Calu3 (cell line): ENCODE measurements around the gene GBP4. TPM values are rescaled to one million over a fixed set of nuclear protein-coding genes. Genes with fewer than 3 reads are reported as not detected.

ENCODE experiments used
- BruUV-seq: library from RNA; stranded (reverse); fragments of 400-500 nt; replicated peaks from 2 replicates; lab custom pipeline; 2021; lab: Mats Ljungman, UMichigan
- CTCF ChIA-PET: fragments of 300-600 bp; sonication (Branson Sonifier 250); formaldehyde crosslinking; loops from one replicate; lab custom pipeline; 2022; ENCODE audit warnings: antibody characterized with exemption; lab: Charles Lee
- DNase-seq: peaks from one replicate; pipeline ENCODE4 v3.0.0; 2022
- H3K27ac Mint-ChIP-seq: one replicate; pipeline ENCODE4 v1.8.0; 2022; ENCODE audit warnings: mixed read lengths; ENCODE audit not compliant: unreplicated experiment
- H3K27me3 Mint-ChIP-seq: one replicate; pipeline ENCODE4 v1.8.0; 2022; ENCODE audit warnings: mixed read lengths; ENCODE audit not compliant: unreplicated experiment
- H3K36me3 Mint-ChIP-seq: one replicate; pipeline ENCODE4 v1.8.0; 2022; ENCODE audit warnings: mild to moderate bottlenecking, moderate library complexity, mixed read lengths; ENCODE audit not compliant: insufficient read depth, unreplicated experiment
- H3K4me1 Mint-ChIP-seq: one replicate; pipeline ENCODE4 v1.8.0; 2022; ENCODE audit warnings: mild to moderate bottlenecking, low read depth, mixed read lengths; ENCODE audit not compliant: unreplicated experiment
- H3K4me3 Mint-ChIP-seq: one replicate; pipeline ENCODE4 v1.8.0; 2022; ENCODE audit warnings: mild to moderate bottlenecking, low read depth, moderate library complexity, mixed read lengths; ENCODE audit not compliant: unreplicated experiment
- H3K9me3 Mint-ChIP-seq: one replicate; pipeline ENCODE4 v1.8.0; 2022; ENCODE audit warnings: low read depth, mixed read lengths; ENCODE audit not compliant: unreplicated experiment
- CTCF ChIP-seq: fragments of 200-600 bp; IDR thresholded peaks from one replicate; pipeline ENCODE4 v1.8.0; 2022; ENCODE audit warnings: antibody characterized with exemption; ENCODE audit not compliant: unreplicated experiment
- intact Hi-C: fragments of 100-400 bp; cut with micrococcal nuclease; formaldehyde crosslinking; loops from one replicate; pipeline ENCODE4 v1.10.0; 2022; ENCODE audit not compliant: unreplicated experiment
- total RNA-seq: library from RNA; stranded (reverse); gene quantifications from 2 replicates; pipeline ENCODE4 v1.2.3, GENCODE V29; 2022

GBP4 gene
- total RNA-seq, 1 experiment from 2014 or later = 10.3 TPM

GRCh38 chr1:89213347-89213746 lies 14.6 kb upstream of the GBP4 start:
- H3K36me3 Mint-ChIP-seq = no peaks in the 10 kb centered on the region
- DNase-seq = no peak
- no peaks in the 10 kb centered on the region for H3K4me1 Mint-ChIP-seq
- no peaks in the 10 kb centered on the region for H3K27me3 Mint-ChIP-seq
- BruUV-seq = no TSS peak
- no peak overlapping the region for H3K4me3 Mint-ChIP-seq
- intact Hi-C loops = no loop called here
- CTCF ChIA-PET = no interaction called here
- TF ChIP-seq CTCF = no peak
- peaks cover 9% of the 10 kb centered on the region for H3K9me3 Mint-ChIP-seq
- H3K27ac Mint-ChIP-seq = no peak overlapping the region

- BruUV-seq = no TSS peak
- Mint-ChIP-seq H3K4me3 (no peak overlapping the region), H3K36me3 (no peaks in the 10 kb centered on the region), H3K9me3 (peaks cover 9% of the 10 kb centered on the region), H3K4me1 (no peaks in the 10 kb centered on the region), H3K27ac (no peak overlapping the region), H3K27me3 (no peaks in the 10 kb centered on the region)
- TF ChIP-seq CTCF = no peak
- CTCF ChIA-PET = no interaction called here
- no peak for DNase-seq
- intact Hi-C loops = no loop called here
Observed at GRCh38 chr1:89211035-89211634, 12.4 kb upstream of the GBP4 start.

- Mint-ChIP-seq H3K4me3 (no peak overlapping the region), H3K27ac (no peak overlapping the region), H3K27me3 (no peaks in the 10 kb centered on the region), H3K4me1 (no peaks in the 10 kb centered on the region), H3K36me3 (no peaks in the 10 kb centered on the region), H3K9me3 (peaks cover 14% of the 10 kb centered on the region)
- intact Hi-C loops = no loop called here
- CTCF ChIA-PET = no interaction called here
- no peak for TF ChIP-seq CTCF
- no peak for DNase-seq
- BruUV-seq = no TSS peak
Observed at GRCh38 chr1:89206373-89206772, 7.6 kb upstream of the GBP4 start.

GRCh38 chr1:89203166-89203565 lies 4.4 kb upstream of the GBP4 start:
- intact Hi-C loops = no loop called here
- H3K27me3 Mint-ChIP-seq = no peaks in the 10 kb centered on the region
- CTCF ChIA-PET = no interaction called here
- no peak for TF ChIP-seq CTCF
- DNase-seq = no peak
- peaks cover 12% of the 10 kb centered on the region for H3K4me1 Mint-ChIP-seq
- H3K9me3 Mint-ChIP-seq = peaks cover 10% of the 10 kb centered on the region
- no peak overlapping the region for H3K27ac Mint-ChIP-seq
- no TSS peak for BruUV-seq
- H3K4me3 Mint-ChIP-seq = no peak overlapping the region
- H3K36me3 Mint-ChIP-seq = peaks cover 8% of the 10 kb centered on the region
